GM19463 (cell line): ENCODE data around the gene SHTN1.

Experiments
- ATAC-seq: cut with Tn5 transposase; IDR thresholded peaks from one replicate; pipeline ENCODE4 v1.9.1; 2021; ENCODE audit warnings: mild to moderate bottlenecking, moderate library complexity; ENCODE audit not compliant: unreplicated experiment

Gene SHTN1

GRCh38 chr10:116988311-116988710 is 16.7 kb downstream of the SHTN1 start:
- ATAC-seq = no peak

DNA sequence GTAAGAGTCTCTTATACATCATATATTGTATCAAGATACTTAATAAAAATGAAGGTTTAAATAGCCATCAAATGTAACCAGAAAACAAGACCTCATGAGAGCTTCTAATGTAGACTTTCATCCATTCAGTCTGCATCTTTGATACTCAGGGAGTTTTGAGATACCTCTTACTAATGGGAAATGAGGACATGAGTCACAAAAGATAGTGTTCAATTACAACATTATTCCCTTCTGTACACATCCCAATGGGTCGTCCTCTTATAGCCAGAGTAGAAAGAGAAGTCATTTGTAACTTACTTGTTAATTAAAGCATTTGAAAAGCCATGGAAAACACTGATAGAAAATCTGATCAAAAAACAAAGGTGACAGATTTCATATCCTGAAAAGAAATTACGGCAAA is 19.4 kb downstream of the SHTN1 start:
- no peak for ATAC-seq

DNA sequence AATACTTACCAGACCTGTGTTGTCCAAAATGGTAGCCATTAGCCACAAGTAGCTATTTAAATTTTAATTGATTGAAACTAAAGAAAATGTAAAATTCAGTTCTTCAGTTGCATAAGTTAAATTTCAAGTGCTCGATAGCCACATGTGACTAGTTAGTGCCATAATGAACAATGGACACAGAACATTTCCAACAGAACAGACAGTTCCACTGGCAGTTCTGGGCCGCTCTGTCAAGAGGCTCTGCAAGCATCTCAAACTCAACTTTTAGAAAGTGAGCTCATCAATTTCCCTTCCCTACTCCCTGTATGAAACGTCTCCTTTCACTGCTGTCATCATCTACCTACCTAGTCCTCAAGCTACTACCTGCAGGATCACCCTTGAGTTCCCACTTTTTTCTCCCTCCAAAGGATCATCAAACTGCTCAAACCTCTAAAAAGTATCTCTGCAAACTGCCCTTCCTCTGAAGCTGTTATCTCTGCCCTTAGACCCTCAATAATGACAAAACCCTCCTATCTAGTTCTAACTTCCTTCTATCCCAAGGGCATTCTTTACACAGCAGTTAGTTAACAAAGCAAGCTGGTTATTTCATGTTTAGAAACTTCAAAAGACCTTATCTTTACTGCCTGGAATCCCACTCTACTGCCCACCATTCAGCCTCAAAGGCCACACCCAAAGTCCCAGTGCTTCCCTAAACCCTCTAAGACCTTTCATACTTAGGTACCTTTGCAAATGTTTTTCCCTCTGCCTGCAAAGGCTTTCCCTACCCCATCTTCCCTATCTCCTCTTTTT is 20.6 kb downstream of the SHTN1 start:
- ATAC-seq = no peak

GRCh38 chr10:116980041-116980440 is 24.9 kb downstream of the SHTN1 start:
- no peak for ATAC-seq

DNA sequence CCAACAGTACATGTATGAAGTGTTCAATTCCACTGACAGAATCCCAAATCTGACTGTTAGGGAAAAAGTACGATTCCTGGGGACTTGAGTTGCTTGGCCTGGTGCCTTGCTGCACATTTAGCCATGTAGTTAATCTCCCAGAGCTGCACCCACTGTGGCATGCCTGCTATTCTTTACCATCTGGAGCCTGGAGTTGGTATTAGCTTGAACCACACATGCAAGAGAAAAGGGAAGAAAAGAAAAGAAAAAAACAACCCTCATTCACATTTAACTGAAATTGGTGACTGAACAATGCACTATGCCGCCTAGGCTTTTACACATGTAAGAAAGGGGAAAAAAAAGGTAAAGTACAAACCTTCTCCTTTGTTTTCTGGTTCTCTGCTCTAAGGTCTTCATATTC is 26.1 kb downstream of the SHTN1 start:
- no peak for ATAC-seq

DNA sequence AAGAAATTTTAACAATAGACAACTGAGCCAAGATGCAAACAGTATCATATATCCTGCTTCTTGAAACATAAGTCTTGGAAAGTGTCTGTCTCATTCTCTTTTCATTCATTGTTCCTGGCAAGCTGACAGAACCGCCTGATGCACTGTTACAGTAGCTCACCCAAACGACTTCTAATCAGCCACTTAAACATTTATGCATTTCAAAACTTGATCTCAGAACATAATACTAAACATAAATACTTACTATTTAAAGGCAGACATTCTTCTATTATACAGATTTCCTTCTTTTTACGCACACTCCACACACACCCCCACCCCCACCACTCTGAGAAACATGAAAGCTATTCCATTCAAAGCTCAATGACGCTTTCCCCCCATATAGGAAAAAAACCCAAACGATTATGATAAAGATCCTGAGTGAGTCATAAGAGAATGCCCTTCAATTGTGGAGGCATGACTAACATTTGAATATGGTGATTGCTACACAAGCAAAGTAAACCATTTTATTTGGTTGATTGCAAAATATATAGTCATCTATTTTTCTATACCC is 30.5 kb downstream of the SHTN1 start:
- no peak for ATAC-seq

DNA sequence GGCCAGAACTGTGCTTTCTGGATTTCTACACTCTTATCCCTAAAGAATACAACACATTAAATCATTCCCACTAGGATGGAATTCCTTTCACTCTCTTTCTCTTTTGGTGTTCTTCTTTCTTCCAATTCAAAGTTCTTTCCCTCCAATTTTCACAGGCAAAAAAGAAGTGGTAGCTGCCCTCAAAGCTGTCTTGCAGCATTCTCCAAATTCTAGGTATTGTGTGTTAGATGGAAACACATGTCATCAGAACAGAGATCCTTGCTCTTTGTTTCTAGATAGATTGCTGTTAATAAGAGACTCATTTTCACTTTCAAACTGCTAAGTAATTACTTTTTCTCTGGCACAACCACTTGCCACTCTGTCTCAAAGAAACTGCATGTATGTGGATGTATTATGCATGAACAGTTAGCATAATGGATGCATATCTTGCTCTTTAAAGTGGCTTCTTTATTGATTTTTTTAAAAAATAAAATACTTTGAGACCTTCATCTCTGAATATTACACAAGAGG is 31.0 kb downstream of the SHTN1 start:
- no peak for ATAC-seq

DNA sequence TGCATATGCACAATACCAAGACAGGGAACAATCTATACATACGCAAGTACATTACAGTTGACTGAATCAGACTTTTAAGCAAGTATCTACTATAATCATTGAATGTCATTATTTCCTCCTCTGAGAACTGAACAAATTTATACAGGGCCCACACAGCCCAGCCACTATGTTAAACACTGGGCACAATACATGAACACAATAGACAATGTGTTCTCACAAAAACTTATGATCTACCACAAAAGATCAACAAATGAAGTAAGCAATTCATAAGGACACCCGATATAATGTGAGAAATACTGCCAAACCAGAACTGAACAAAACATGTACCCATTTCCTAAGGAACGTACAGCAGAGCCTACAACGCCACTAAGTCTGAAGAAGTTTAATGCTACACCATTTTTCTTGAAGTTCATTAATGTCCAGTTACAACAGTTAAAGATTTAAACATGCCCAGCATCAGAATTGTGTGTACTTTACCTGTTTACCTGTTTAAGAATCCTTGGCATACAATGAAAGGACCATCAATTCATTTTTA is 31.5 kb downstream of the SHTN1 start:
- ATAC-seq = no peak

GRCh38 chr10:116972131-116972530 is 32.9 kb downstream of the SHTN1 start:
- ATAC-seq = no peak

- ATAC-seq = no peak
Observed at GRCh38 chr10:116970050-116970449, 34.9 kb downstream of the SHTN1 start.

GRCh38 chr10:116968331-116968730 is 36.7 kb downstream of the SHTN1 start:
- ATAC-seq = no peak

DNA sequence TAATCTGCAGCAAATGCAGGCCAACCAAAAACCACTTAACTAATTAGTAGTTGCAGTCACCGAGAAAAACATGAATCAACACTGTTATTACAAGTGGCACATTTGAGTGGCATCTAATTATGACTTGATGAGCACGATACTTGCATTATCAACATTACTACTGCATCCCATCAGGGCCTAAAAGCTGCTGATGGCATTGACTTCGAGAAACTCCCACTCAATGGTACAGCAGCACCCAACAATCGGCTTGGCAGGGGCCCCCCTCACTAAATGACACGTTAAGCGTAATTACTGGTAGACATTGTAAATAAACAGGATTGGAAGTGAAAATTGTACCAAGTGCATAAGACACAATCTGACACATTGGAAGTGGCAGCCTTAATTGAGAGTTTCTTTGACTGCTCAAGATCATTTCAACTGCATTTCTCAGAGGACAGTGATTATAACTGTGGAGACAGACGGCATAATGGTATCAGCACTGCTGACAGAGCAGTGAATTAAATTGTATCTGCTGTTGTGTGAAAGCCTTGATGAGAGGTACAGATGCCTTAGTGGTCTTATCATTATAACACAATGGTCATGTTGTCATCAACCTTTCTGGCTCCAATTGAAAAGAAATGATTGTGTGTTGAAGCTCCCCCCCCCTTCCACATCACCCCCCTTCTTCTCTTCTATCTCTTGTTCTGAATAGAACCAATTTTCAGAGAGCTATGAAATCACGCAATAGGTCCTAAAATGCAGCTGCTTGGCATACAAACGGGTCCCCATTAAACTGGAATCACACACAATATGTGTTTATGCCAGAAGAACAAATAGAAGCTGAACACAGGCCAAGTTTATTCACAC is 43.4 kb downstream of the SHTN1 start:
- no peak for ATAC-seq

GRCh38 chr10:116960066-116960776 is 44.8 kb downstream of the SHTN1 start:
- ATAC-seq = no peak

GRCh38 chr10:116952729-116953128 is 52.3 kb downstream of the SHTN1 start:
- no peak for ATAC-seq

- ATAC-seq = no peak
Observed at GRCh38 chr10:116948530-116948870, 56.5 kb downstream of the SHTN1 start.

DNA sequence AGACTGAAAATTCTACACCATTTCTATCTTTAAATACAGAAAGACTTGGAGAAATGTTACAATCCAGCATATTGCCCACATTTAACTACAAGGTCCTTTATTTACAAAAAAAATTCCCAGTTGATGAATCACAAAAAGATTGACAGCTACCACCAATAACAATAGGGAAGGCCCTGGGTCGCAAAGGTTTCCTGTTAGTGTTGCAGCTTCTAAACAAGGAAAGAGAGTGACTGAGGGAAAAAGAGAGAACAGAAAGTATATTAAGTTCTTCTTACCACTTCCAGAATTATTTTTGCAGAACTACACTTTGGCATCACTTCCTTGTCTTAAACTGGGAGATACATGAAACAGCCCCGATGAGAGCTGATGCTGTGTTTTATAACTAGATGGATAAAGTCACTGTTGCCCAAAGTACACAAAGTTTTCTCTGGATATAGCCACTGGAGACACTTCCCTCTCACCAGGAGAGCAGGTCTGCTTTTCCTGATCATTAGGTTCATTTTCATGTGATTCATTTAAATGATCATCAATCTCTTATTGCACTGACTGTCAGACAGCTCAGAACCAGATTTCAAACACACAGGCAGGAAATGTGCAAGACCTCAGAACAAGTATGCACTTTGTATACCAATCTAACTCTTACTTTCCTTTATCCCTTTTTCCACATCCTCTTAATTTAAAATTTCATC is 57.0 kb downstream of the SHTN1 start:
- no peak for ATAC-seq

DNA sequence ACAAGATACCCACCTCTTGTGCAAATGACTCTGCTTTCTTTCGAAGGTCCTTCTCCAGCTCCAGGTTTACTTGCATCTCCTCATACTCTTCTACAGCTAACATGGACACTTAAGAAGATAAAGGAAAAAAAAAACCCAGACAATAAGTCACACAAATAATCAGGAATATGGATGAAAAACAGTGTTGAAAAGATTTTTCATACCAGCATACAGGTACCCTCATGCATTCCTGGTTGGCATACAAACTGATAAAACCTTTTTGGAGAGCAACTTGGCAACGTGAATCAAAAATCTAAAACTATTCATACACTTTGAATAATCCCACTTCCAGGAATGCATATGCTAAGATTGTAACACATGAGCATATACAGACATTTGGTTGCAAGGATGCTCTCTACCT is 60.1 kb downstream of the SHTN1 start:
- no peak for ATAC-seq

- no peak for ATAC-seq
Observed at GRCh38 chr10:116931806-116932205, 73.2 kb downstream of the SHTN1 start.

- no peak for ATAC-seq
Observed at GRCh38 chr10:116926426-116926825, 78.6 kb downstream of the SHTN1 start.

GRCh38 chr10:116925056-116925455 is 79.9 kb downstream of the SHTN1 start:
- ATAC-seq = no peak
